CD4-positive, alpha-beta T cell treated with Interleukin-10 for 1 hour (primary cell): ENCODE measurements around the gene INAFM2.
A peak's percentile ranks its signal among the peaks of the same experiment; 100 is the strongest.

Source experiments
- DNase-seq: peaks from one replicate; pipeline ENCODE4 v3.0.0-alpha.2; 2020

The INAFM2 gene

DNA sequence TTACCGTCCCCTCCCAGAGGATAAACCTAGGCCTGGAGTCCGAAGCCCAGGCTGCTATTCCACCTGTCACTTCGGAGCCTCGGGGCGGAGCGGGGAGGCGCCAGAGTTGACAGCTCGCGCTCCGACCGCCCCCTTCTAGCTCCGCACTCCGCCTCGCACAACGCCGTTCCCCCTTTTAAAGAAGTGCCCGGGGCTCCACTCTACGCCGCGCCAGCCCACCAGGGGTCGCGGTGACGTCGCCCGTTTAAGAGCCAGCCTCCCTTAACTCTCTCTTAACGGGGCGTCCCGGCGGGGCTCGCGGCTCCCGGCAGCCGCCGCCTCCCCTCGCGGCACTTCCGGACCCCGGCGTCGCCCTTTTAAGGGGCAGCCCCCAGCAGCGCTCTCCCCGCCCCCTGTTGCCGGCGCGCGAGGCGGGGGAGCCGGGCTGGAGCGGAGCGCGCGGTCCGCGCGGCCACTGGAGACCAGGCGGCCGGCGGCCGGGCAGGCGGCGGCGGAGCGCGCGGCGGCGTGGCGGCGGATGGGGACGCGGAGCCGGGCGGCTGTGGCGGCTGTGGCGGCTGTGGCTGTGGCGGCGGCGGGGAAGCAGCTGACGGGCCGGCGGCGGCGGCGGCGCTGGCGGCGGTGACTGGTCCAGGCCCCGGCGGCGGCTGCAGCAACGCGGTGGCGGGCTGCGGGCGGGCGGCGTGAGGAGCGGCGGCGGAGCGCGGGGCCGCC lies at the start of gene INAFM2:
TSS of gene INAFM2 (plus strand) at position 454 of the 714 bp plus-strand sequence. CDS start 364 bp downstream, outside the sequence.
- DNase-seq: peak; percentile 93

DNA sequence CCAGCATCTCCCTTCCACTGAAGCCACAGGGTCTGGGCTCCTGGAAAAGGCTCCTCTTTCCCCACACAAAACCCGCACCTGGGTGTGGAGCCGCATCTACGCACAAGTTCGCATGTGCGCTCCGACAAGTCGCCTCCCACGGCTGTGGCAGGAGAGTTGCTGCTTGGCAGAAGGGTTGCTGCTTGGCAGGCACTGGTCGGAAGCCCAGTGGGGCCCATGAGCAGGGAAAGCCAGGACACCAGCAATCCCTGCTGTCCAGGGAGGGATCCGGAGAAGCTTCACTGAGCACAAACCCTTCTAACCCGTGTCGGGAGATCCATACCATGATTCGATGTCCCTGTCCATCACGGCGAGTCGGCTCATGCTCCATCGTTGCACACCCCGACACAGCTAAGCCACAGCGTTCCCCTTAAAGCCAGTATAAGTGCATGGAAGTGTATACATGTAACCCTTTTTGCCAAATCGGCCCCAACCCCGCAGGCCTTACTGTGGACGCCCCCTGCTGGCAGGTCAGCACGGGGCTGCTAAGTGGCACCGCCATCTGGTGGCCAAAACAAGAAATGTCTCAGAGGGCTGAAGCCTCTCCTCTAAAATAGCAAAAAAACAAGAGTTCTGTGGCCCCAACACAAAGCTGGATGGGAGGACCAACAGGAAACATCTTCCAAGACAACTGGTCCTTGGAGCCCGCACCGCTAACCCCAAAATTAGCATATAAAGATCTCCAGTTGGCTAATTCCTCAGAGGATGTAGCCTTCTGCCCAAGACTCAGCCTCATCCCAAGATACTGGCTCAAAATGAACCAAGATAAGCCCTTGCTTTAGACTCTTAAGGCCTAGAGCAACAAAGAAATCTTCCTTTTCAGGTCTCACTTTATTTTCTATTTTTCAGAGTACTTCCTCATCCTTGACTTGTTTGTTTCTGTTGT lies 48.9 kb upstream of the INAFM2 start:
- peak; percentile 90 for DNase-seq

DNA sequence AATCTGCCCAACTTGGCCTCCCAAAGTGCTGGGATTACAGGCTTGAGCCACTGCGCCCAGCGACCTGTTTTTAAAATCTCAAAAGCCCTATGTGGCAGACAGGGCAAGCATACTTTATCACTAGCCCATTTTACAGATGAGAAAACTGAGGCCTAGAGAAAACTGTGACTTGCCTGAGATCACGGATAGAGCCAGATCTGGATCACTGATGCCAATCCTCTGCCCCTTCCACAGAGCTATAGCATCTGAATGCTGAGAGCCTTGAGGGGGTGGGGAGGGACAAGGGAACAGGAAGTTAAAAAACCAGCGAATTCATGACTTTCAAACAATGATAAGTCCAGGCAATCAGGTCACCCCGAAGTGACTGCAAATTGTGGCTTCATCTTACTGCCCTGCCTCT lies 48.0 kb upstream of the INAFM2 start:
- DNase-seq: no peak

DNA sequence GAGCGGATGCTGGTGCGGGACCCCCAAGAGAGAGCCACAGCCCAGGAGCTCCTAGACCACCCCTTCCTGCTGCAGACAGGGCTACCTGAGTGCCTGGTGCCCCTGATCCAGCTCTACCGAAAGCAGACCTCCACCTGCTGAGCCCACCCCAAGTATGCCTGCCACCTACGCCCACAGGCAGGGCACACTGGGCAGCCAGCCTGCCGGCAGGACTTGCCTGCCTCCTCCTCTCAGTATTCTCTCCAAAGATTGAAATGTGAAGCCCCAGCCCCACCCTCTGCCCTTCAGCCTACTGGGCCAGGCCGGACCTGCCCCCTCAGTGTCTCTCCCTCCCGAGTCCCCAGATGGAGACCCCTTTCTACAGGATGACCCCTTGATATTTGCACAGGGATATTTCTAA lies 47.5 kb upstream of the INAFM2 start:
- no peak for DNase-seq

DNA sequence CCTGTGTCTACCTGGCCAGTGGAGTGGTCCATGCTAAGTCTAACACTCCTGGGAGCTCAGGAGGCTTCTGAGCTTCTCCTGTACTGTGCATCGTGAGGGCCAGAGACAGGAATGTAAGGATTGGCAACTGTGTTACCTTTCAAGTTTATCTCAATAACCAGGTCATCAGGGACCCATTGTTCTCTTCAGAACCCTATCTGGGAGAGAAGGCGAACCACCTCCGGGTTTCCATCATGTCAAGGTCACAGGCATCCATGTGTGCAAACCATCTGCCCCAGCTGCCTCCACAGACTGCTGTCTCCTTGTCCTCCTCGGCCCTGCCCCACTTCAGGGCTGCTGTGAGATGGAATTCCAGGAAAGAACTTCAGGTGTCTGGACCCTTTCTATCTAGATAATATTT lies 46.6 kb upstream of the INAFM2 start:
- no peak for DNase-seq

DNA sequence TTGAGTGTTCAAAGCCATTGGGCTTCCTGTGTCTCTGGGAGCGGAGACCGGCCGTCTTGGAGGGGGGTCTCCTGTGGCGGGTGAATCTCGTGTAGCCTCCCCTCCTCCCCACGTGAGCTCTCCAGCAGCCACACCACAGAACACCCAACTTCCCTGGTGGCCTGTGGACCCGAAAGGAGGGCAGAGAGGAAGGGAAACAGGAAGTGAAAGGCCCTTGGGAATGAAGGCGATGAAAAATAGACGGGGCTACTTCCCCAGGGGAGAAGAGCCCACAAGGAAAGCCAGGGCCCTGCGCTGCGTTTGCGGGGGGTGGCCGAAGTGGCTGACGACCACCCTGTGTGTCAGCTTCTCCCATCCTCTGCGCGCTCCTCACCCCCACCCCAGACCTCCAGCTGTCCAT lies 46.0 kb upstream of the INAFM2 start:
- DNase-seq: no peak

DNA sequence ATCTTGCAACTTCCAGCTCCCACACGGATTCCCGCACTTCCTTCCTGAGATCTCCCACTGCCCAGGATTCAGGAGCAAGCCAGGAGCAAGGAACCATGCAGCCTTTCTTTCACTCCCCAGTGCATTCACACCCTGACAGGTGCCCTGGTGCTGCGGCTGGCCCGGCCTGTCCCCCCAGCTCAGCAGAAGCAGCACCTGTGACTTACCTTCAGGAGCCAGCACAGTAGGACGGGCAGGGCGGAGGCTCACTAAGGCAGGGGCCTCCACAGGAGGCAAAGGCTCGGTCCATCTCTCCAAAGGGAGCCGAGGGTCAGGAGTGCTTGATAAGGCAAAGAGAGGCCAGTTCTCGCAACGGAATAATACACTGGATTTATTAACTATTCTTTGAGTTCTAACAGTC lies 45.5 kb upstream of the INAFM2 start:
- no peak for DNase-seq

DNA sequence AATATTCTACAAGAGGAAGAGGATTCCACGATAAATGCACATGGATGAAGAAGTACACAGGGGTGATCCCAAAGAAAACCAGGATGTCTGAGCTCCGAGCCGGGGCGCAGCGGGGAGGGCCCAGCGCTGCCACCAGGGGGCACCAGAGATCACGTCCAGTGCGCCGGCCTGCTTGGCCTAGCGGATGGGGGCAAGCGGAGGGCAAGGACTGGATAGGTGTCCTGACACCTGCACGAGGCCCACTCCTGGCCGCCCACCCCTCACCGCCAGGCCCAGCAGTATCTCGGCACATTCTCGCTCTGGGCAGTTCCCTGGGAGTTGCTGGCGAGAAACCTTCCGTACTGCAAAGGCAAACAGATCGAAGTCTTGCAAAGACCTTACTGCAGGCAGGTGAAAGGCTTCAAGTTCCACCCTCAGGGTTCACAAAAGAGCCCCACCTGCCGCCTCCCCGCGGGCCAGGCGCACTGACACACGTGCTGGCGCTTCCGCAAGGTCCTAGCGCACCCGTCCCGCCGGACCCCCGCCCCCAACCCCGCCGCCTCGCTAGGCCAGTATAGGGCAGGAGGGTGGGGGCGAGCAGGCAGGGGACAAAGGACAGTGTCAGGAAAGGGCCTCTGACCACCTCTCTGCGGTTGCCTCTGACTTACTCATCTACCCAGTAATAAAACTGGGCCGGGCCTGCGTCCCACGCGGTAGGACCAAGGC lies 43.9 kb upstream of the INAFM2 start:
- DNase-seq: peak; percentile 65

DNA sequence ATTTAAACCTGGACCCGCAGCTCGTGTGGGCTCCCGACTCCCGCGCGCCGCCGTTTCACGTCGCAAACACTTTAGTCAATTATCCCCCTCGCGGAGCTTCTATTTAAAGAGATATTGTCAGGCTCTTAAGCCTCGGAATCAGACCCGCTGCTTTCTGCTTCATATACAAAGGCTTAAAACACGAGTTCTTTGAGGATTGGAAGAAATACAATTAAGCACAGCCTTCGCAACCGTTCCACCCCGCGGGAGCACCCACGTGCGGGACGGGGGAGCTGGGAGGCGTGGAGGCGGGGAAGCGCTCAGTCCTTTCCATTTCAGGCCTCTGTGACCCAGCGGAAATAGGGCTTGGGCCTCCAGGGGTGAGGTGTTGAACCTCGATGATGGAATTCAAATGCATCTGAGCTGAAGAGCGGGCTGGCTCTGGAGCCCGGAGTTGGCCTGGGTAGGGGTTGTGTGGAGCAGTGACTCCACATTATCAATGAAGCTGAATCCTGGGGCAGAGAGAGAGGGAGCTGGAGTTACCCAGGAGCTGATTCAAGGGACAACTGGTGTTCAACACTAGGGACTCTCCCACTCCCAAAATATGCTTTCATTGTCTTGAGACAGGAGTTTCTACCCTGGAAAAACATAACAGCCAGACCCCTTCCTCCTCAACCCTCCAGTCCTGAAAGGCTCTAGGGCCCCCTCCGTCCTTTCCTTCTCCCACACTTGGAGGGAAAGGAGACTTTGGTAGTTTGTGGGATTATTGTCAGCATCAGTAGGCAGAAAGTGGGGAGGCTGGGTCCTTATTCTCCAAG lies 43.0 kb upstream of the INAFM2 start:
- no peak for DNase-seq

DNA sequence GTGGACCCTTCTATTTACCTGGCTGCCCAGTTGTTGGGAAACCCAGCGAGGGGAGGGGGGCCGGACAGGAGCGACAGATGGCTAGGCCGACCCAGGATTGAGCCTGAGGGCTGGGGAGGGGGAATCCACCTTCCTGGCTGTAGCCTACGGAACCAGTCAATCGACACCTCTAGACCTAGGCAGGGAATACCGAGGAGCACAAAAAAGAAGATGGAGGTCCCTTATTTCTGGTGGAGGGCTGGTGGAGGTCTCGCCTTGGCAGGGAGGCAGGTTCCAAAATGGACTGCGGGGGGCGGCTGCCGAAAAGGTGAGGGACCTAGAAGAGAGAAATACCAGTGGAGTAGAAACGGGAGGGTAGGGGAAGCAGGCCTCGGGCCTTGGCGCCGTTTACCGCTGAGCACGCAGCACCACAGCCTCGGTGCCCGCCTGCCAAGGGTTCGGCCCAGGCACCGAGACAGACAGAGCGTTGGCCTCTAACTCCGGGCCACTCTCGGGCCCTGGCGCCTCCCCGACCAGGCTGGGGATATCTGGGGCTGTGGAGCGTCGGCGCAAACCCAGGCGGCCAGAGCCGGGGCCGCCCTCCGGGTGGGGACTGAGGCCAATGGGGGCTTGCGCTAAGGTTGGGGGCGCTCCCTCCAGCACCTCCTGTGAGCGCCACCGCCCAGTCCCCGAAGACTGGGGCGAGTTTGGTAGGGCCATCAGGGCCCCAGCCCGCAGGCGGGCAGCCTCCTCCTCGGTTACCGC lies 42.3 kb upstream of the INAFM2 start:
- no peak for DNase-seq

DNA sequence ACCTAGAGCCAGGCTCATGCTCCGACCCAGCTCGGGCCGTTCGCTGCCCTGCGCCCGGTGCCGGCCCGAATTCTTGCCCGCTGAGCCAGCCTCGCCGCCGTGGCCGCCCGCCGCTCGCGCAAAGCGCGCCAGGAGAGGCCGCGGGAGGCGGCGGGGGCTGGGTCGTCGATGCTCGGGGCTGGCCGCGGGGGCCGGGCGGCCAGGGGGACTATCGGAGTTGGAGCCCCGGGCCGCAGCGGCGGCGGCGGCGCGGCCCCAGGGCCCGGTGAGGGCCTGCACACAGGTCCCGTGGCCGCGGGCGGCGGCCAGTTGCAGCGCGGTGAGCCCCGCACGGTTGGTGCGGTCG lies 41.7 kb upstream of the INAFM2 start:
- no peak for DNase-seq

DNA sequence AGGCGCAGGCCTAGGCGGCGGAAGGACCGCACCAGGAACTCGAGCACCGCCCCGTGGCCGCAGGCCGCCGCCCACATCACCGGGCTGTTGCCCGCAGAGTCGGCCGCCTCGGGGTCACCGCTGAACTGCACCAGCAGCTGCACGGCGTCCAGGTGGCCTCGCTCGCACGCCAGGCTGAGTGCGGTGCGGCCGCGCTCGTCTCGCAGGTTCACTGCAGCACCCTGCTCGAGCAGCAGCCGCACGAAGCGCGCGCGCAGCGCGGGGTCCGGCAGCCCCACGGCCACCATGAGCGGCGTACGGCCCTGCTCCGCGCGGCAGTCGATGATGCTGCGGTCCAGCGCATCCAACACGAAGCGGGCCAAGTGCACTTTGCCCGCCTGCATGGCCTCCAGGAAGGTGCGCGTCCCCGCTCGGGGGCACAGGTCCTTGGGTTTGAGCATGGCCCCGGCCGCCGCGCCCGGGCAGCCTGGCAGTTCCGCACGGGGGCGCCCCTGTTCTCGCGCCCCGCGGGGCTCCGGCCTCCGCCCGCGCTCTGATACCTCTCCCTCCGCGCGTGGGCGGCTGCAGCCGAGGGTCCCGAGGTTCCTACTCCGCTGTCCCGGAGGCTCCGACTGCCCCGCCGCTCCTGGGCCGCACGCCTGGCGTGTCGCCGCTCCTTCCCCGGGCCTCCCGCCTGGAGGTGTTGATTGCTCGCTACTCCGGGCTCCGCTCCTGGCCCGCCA lies 41.2 kb upstream of the INAFM2 start:
- peak; percentile 59 for DNase-seq

DNA sequence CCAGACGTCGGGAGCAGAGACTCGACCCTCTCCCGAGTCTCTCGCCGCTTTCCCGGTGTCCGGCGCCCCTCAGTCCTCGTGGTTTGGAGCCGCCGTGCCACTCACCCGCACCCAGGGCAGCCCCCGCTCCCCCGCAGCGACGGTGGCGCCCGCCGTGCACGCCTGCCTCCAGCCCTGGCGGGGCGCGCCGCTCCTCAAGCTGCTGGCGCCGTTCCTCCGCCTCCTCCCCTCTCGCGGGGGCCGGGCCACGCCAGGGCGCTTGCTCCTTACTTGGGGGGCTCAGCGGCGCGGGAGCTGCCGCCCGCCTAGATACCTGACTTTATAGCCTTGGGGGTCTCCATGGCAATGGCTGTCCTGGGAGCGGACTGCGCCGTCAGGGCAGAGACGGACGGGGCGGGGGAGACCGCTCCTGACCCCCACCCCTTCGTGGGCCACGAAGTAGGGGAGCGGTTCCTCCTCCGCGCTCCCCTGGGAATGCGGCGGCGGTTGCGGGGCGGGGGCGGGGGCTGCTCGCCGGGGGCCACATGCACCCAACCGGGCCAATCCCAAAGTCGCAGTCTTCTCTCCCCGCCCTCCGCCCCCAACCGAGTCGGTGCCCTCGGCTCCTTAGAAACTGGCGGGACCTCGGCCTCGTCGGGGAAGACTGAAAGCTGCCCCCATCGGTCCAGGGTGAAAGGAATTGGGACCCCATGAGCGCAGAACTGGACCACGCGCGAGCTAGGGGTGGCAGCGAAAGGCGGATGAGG lies 40.5 kb upstream of the INAFM2 start, which contains the start of gene ANKRD63:
TSS of gene ANKRD63 (minus strand) at position 196 of the 746 bp plus-strand sequence. CDS start 478 bp downstream, outside the sequence.
- DNase-seq: peak; percentile 29

DNA sequence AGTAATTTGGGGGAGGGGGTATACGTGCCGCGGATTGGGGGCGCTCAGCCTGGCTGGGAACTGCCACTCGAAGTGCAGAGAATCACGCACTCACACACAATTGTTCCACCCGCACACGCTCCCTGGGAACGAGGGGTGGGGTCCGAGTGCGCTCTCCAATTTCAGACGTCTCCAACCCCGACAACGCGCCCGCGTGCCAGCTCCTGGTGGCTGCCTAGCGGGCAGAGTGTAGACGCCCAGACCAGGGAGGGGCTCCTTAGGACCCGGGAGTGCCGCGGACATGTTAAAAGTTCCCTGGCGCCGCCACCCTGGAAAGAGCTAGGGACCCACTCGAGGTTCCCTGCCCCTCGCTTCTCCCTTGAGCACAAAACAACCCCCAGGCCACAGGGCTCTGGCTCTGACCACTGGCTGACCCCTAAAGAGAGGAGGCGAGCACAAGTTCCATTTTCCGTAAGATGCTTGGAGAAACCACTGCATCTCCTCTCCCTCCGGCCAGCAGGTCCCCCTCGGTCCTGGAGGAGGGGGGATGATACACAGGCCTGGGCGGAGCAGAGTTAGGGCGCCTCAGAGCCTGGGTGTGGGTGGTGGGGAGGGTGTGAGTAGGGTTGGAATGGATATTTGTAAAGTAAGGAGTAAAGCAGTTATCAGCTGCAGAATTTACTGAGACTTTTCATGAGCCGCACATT lies 39.7 kb upstream of the INAFM2 start:
- no peak for DNase-seq

DNA sequence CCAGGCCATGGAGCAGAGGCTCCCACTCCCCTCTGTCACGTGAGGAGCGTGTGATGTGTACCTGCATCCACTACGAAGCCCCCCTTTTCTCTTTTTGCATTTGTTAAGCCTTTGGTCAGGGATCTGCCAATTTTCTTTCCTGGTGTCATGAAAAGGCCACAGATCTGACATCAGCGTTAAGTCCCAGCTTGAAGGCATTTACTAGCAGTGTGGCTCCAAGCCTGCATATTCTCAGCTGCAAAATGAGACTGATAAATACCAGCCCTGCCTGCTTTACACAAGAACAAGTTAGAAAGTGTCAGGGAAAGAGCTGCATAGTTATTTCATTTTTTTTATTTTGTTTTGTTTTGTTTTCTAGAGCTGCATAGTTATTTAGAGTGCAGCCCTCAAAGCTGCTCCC lies 38.3 kb upstream of the INAFM2 start:
- no peak for DNase-seq

DNA sequence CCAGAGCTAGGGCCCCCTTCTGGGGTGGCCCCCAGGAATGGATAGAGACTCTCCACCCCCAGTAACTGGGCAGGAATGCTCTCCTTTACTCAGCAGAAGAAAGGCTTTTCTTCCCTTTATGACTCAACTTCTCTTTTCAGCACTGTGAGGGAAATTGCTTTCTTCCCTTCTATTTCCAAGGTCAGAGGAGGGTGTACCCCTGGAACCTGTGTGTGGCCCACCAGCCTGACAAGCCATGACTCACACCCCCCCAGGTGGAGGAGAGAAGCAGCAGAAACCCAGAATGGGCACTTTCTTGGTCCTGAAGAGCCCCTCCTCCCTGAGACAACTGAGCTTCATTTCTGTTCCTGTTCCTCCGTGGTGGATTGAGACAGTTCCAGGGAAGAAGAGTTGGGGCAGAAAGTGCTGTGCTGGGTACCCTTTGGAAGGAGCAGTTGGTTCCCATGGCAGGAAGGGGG lies 37.9 kb upstream of the INAFM2 start:
- DNase-seq: no peak

DNA sequence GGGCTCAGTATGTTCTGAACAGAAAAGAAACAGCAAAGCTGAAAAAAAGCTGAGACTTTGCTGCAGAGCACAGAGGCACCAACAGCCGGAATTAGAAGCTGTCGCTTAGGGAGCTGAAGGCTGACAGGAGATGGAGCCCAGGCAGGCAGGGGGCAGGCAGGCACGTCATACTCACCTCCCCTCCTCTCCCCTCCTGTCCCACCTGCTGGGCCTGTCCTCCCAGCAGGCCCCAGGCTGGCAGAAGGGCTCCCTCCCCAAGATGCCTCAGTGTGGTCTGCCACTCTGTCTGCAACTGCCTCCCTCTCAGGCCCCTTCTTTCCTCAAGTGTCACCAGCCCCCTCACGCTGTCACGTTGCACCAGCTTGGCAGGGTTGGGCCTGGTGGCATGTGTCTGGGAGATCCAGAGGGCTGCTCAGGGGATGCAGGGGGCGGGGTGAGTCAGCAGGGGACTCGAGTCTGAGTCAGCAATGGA lies 37.4 kb upstream of the INAFM2 start:
- DNase-seq: no peak

DNA sequence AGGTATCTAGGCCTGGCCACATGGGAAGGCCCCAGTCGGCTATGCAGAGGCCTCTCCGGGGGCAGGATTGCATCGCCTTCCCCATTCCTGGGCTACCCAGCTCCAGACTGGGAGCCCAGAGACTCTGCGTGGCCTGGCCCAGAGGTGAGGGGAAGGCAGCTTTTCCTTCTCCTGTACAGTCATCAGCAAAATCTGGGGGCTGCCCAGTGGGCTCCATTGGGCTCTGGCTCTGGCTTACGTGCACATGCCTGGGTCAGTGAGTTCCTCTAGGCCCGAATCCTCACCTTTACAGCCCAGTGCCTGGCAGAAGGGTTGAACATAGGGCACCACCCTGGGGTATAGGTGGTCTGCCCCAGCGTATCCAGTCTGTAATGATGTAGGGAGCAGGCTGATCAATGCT lies 36.7 kb upstream of the INAFM2 start:
- no peak for DNase-seq

DNA sequence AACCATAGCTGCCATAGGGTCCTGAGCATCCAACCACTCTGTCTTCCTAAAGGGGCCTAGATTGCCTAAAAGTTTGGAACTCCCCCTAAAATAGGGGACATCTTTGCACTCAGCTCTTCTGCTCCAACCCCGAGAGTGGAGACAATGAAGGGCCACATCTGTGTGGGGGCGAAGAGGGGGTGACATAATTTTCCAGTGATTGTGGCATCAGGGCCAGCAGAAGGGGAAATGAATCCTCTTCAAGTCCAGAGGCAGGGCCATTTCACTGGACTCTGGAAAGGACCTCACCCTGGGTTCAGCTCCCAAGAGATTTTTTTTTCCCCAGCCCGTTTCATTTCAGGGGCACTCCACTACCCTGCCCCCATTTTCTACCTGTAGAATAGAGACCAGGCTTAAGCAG lies 36.0 kb upstream of the INAFM2 start:
- no peak for DNase-seq

DNA sequence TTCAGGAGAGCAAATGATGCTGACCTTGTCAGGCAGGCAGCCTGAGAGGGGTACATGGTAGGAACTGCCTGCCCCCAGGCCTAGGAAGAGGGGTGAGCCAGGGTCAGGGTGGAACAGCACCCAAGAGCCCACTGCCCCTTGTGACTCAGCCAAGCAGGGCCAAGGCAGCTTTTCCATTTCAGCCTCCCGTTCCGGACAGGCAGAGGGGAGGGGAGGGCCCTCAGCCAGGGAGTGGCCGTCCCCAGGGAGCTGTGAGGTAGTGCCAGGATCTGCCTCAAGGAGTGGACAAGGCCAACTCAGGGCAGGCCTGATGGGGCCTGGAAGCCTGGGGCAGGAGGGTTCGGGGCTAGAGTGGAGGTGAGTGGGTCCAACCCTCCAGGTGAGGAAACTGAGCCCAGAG lies 35.5 kb upstream of the INAFM2 start:
- DNase-seq: no peak
